HL-60 (cell line): ENCODE measurements around the gene PPM1H.

ENCODE experiments used
- GABPA ChIP-seq: IDR thresholded peaks from 2 replicates; pipeline ENCODE4 v1.6.1; 2012; ENCODE audit warnings: low read depth
- POLR2AphosphoS5 ChIP-seq: IDR thresholded peaks from 2 replicates; pipeline ENCODE4 v1.6.1; 2012; ENCODE audit warnings: low read depth
- TF ChIP-seq, protein P1 (sequence below): IDR thresholded peaks from one replicate; pipeline ENCODE4 v1.5.1; 2011; ENCODE audit warnings: low read length, control low read depth, inconsistent platforms; ENCODE audit not compliant: insufficient read depth
- TF ChIP-seq, protein P2 (sequence below): IDR thresholded peaks from 2 replicates; pipeline ENCODE4 v1.6.1; 2012; ENCODE audit warnings: low read depth; ENCODE audit not compliant: insufficient replicate concordance

DNA sequence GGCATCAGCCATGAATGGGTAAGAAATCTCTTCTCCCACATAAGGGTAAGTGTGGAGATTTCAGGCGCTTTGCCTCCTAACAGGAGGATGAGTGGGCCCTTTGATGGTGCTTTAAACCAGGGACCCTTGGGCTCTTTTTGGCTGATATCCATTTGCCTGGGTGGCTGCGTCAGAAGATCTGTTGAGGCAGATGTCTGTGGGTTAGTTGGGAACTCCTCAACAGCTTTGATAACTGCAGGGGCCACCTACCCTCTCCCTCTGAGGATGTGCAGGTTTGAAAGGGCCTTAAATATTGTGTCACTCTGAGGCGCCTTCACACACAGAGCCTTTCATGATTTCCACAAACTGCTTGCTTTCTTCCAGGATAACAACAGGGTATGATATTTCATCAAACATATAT, 210.7 kb downstream of the PPM1H start:
- no peak for TF ChIP-seq POLR2AphosphoS5
- TF ChIP-seq, protein P1, sequence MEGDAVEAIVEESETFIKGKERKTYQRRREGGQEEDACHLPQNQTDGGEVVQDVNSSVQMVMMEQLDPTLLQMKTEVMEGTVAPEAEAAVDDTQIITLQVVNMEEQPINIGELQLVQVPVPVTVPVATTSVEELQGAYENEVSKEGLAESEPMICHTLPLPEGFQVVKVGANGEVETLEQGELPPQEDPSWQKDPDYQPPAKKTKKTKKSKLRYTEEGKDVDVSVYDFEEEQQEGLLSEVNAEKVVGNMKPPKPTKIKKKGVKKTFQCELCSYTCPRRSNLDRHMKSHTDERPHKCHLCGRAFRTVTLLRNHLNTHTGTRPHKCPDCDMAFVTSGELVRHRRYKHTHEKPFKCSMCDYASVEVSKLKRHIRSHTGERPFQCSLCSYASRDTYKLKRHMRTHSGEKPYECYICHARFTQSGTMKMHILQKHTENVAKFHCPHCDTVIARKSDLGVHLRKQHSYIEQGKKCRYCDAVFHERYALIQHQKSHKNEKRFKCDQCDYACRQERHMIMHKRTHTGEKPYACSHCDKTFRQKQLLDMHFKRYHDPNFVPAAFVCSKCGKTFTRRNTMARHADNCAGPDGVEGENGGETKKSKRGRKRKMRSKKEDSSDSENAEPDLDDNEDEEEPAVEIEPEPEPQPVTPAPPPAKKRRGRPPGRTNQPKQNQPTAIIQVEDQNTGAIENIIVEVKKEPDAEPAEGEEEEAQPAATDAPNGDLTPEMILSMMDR = no peak
- TF ChIP-seq, protein P2, sequence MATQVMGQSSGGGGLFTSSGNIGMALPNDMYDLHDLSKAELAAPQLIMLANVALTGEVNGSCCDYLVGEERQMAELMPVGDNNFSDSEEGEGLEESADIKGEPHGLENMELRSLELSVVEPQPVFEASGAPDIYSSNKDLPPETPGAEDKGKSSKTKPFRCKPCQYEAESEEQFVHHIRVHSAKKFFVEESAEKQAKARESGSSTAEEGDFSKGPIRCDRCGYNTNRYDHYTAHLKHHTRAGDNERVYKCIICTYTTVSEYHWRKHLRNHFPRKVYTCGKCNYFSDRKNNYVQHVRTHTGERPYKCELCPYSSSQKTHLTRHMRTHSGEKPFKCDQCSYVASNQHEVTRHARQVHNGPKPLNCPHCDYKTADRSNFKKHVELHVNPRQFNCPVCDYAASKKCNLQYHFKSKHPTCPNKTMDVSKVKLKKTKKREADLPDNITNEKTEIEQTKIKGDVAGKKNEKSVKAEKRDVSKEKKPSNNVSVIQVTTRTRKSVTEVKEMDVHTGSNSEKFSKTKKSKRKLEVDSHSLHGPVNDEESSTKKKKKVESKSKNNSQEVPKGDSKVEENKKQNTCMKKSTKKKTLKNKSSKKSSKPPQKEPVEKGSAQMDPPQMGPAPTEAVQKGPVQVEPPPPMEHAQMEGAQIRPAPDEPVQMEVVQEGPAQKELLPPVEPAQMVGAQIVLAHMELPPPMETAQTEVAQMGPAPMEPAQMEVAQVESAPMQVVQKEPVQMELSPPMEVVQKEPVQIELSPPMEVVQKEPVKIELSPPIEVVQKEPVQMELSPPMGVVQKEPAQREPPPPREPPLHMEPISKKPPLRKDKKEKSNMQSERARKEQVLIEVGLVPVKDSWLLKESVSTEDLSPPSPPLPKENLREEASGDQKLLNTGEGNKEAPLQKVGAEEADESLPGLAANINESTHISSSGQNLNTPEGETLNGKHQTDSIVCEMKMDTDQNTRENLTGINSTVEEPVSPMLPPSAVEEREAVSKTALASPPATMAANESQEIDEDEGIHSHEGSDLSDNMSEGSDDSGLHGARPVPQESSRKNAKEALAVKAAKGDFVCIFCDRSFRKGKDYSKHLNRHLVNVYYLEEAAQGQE = no peak
- no peak for TF ChIP-seq GABPA
